Measurements from ENCODE around the gene NABP1.
"Not testable (repeated sequence)": the region's sequence is repeated elsewhere in the genome, so short reads cannot be mapped to it uniquely, and the experiment has no call there.

The NABP1 gene, protein sequence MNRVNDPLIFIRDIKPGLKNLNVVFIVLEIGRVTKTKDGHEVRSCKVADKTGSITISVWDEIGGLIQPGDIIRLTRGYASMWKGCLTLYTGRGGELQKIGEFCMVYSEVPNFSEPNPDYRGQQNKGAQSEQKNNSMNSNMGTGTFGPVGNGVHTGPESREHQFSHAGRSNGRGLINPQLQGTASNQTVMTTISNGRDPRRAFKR

DNA sequence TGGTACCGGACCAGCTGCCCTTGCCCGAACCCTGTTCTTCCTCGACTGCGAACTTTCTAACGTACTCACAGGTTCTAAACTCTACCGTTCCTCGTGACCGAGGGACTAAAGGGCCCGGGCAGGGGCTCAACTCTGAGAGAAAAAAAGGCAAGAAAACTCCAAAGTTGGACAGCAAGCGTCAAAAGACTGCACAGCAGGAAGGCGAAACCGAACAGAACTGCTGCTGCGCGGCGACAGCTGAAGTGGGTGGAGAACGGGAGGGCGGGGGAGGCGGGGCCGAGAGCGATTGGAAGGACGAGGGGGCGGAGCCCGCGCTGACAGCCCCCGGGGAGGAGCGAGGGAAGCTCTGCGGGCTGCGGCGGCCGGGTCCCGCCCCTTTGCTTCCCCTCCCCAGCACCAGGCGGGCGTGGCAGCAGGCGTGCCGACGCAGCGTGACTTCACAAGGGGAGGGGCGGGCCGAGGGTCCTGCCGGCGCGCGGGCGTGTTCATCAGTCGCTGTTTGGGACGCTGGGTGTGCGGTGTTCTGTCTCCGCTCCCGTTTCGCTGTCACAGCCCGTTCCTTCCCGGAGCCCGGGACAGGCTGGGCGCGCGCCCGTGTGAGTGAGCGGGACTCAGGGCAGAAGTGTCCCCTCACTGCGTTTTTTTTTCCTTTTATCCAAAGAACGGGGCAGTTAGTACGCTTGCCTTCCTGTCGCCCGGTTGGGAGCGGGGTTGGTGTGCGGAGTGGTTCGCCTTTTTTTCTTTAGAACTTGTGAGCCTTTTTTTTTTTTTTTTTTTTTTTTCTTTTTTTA is at the start of gene NABP1:
NABP1 (plus strand) TSS at position 491 of the 791 bp plus-strand sequence. CDS start 479 bp downstream, outside the sequence.
- DNase-seq (ENCODE audit: low spot score) = peak; percentile 99
- FAIRE-seq = peak; percentile 89

DNA sequence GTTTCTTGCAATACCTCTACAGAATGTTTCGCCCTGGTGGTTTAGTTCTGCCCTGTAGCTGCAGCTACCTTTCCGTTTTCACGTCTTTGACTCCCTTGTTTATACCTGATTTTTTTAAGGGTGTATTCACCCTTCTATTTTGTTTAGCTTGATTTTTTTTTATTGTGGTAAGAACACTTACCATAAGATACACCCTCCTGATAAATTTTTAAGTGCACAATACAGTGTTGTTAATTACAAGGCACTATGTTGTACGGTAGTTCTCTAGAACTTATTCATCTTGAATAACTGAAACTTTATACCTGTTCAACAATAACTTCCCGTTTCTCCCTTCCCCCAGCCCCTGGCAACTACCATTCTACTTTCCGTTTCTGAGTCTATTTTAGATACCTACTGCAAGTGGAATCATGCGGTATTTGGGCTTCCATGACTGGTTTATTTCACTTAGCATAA is 48.9 kb upstream of the NABP1 start:
- no peak for FAIRE-seq
- no peak for DNase-seq (ENCODE audit: low spot score)

DNA sequence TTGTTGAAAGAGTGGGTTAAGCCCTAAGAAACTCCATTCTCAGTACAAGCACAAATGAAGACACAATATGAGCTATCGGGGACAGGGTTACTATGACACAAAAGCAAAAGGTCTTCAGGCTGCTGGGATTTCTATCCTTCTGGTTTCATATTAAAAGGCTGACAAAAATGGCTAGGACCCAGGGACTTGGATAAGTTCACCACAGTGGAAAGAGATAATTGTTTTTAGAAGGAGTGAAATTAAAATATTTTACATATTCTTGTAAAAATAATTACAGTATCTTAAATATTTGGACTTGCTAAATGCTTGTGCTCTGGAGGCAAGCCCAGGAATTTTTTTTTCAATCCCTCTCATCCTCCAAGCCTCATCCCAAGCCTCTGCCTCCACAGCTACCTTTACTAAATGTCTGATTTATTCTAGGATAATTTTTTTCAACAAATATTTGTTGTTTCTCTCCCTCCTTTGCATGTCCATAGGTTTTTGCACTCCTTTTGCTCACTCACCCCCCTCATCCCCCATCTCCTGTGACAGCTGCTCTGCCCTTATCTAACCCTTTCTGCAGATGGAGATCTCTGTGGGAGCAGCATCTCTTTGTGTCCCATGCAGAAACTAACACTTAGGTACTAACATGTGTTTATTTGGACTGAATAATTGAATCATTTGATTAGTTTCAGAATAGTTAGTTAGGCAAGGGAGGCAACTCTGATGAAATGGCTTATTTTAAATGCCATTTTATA is 47.8 kb upstream of the NABP1 start:
- DNase-seq (ENCODE audit: low spot score) (no peak), FAIRE-seq (no peak)

DNA sequence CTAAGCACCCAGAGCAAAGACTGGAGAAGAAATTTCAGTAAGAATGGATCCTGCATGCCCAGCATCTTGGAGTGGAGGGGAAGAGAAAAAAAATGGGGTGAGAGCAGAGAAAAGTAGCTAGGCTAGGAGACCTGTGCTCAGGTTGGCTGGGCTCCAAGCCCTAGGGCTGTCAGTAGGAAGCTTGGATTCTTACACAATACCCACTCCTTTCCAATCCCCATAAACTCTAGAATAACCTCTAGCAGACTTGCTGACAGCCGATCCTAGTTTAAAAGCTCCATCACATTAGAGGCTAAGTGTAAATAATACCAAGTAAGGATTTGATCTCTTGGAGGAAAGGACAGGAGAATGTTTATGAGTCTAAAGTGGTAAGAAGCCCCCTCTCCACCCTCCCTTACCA is 46.2 kb upstream of the NABP1 start:
- FAIRE-seq (no peak), DNase-seq (ENCODE audit: low spot score) (no peak)

DNA sequence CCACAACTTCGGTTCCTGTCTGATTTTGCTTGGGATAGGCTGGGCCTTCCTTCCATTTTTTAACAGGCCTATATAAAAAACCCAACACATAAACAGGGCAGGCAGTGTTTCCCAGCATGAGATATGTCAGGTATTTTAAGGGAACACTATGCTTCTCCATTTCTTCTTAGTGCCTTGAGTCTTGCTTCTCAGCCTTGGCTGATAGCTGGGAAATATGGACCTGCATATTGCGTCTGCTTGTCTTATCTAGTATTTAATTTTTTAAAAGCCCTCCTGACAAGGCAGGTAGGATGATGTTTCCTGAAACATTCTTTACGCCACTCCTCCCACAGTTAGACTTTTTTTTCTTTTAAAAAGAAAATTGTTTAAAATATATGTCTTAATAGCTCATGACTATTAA is 45.5 kb upstream of the NABP1 start:
- DNase-seq (ENCODE audit: low spot score) (no peak), FAIRE-seq (no peak)

DNA sequence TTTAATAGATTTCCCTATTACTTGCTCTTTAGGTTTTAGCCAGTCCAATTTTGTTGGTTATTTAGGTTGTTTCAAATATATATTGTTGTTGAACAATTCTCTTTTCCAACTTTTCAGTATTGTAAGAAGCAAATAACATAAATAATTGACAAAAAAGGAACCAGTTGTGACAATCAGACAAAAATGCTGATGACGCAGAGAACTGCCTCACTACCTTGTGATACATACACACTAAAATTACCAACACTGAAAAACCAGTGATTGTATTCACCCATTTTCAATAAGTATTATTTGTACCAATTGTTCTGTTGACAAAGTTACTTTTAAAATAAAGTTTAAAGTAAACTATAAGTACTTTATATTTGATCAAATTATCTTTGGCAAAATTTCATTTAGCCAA is 43.1 kb upstream of the NABP1 start:
- FAIRE-seq = no peak
- DNase-seq (ENCODE audit: low spot score) = no peak

DNA sequence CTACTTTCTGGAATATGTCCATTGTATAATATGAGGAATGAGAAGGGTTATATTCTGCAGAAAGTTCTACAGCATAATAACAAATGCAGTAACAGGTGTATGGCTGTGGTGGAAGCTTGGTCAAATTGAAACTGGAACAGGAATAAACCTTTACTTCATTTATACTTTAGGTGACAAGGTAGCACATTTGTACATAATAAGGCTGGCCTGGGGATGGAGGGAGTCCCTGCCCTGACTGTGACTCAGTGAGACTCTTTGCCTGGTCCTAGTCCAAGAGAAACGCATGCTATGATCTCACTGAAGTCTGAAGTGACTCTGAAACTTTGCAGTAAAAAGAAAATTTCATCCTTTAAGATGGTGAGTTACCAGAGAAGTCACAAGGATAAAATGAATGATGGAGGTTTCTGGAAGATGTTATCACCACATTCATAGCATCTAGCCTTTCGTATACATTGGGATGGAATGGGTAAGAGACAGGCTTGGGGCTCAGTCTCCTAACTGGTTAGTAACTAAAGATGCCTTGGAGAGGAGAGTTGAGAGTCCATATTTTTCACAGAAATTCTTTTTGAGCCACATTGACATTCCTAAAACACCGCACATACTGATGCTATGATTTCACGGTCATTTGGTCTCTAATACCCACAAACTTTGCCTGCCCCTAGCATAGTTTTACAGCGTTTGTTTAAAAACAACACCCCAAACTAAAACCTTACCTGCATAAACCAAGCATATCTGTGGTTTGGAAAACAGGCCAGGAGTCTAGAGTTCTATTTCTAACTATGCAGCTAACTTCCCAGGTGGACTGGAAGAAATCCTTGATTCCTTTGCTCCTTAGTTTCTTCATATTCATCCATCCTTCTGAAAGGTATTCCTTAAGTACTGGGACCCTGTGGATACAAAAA is 42.4 kb upstream of the NABP1 start:
- DNase-seq (ENCODE audit: low spot score) (peak; percentile 64), FAIRE-seq (no peak)

DNA sequence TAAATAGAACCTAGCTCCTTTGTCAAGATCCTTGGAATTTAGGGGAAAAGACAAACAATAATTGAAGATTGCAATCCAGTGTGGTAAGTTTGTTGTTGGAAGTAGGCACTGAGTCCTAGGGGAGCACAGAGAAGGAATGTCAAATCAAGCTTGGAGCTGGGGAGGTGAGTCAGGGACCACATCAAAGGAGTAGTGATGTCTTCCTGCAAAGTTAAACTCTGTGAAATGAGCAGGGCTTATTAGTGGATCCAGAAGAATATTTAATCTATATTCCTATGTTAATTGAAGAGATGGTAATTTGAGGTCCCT is 41.7 kb upstream of the NABP1 start:
- FAIRE-seq (no peak), DNase-seq (ENCODE audit: low spot score) (peak; percentile 63)

DNA sequence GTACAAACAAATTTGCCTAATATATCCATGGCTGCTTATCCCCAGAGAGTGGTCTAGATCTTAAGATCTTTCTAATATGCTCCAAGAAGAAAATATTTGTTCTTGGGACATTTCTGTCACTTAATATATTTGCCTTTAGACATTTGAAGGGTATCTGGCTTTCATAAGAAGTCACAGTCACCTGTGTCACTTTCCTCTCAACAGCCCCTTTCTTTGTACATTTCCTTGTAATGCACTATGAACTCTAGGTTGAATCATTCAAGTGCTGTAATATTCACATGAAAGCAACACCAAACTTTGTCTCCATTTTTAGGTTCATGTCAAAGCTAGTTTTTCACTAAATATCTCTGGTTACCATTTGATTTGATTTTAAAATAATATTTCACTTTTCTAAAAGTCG is 41.4 kb upstream of the NABP1 start:
- DNase-seq (ENCODE audit: low spot score) (no peak), FAIRE-seq (no peak)

DNA sequence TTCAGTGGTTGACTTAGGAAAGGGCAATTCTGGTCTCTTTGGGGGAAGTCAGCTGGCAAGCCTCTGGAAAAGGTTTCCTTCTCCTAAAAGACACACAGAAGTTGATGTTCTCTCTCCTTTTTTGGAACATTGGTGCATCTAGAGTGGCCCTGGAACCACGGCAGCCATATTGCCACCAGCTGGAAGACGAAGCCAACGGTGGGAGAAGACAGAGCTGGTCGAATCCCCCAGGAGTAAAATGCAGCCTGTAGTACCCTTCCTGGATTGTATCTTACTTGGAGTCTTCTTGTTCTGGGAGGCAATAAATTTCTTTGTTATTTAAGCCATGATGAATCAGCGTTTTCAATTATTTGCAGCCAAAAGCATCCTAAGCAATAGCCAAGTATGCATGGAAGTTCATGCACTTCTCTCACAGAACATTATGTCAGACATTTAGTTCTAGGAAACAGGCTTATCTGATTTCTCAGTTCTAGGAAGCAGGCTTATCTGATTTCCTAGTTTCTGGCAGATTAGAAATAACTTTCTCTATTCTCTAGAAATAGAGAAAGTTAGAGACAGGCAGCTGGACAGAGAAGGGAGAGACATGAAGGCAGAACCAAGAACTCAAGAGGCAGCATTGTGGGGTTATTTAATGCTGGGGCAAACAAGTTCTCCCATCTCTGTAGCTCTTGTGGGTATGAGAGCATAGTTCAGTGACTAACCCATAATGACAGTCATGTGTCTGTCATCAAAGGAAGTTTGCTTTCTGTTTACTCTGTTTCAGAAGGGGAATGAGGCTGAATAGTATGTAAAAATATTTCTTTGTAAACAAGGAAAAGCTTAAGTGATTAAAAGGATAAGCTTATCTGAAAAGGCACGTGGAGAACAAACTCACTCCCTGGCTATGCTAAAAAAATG is 40.5 kb upstream of the NABP1 start:
- FAIRE-seq (no peak), DNase-seq (ENCODE audit: low spot score) (no peak)

DNA sequence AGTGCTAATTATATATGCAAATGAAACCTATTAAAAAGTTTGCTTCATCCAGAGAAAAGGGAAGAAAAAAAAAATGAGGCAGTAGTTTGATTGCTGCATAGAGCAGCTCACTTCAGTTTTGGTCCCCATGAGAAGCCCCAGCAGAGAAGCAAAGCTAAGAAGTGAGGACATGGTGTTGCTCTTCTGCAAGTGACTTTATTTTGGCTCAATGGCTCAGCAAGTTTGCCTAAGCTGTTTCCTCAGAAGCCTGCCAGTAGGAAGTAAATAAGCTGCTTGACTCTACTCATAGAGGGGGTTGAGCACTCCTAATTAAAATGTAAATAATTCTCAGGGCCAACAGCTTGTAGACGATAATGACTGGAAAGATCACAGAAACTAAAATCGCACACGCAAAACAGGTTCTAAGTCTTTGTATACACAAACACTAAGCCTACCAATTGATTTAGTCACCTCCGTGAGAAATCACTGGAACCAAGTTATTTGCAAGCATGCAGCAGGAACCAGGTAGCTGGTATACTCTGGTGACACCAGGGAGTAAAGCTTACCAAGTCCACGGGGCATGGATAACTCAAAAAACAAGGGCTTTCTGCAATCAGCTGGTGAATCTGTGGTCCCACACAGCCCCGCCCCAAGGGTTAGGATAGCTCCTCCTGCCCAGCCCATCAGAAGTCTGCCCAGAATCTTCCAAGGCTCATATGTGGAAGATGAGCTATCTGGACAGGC is 39.7 kb upstream of the NABP1 start:
- FAIRE-seq (no peak), DNase-seq (ENCODE audit: low spot score) (no peak)

DNA sequence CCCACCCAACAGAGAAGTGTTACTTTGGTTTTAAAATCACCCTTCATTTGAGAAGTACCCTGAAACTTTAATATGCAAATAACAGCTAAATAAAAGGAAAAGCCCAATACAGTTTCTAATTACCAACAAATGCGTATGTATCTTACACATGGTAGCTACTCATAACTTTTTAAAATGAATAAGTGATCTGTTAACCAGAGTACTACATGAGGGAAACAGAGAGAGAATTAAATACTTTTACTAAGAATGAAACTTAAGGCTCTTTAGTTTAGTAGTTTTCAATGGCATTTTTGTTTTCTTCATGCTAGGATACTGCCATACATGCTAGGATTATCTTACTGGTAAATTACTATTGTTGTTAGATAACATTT is 39.1 kb upstream of the NABP1 start:
- DNase-seq (ENCODE audit: low spot score) = no peak
- FAIRE-seq = no peak

DNA sequence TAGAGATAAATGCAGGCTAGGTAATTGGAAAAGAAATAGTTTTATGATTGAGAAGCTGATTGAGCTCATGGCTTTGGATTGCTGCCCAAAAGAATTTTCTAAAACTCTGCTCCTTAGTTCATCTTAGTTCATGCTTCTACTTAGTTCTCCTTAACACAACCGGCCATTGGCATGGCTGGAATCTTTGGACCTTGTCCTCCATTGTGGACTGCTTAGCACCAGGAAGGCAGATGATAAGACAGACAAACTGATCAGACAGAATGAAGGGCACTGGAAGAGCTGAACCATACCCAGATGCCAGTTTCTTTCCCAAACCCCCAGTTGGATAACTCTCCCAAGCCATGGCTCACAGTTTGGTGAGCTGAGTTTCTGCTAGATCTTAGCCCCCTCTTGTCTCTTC is 36.3 kb upstream of the NABP1 start:
- FAIRE-seq = no peak

DNA sequence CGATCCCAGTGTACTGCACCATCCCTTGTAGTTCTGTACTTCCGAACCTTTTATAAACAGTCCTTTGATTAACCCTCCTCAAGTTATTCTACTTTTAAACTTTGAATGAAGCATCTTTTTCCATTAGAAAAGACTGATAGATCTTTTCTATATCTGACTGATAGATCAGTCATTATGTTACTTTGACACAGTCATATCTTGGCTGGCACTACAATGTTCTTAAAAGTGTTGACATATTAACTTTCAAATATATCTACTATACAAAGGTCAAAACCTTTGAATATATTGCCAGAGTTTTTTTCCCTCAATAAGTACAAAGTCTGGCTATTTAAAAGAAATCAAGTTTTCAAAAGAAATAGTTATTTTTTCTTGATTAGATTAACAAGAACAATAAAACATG is 35.4 kb upstream of the NABP1 start:
- DNase-seq (ENCODE audit: low spot score) (no peak), FAIRE-seq (no peak)

More for the DNA sequence above, 36.3 kb upstream of the NABP1 start:
- no peak for DNase-seq (ENCODE audit: low spot score)

DNA sequence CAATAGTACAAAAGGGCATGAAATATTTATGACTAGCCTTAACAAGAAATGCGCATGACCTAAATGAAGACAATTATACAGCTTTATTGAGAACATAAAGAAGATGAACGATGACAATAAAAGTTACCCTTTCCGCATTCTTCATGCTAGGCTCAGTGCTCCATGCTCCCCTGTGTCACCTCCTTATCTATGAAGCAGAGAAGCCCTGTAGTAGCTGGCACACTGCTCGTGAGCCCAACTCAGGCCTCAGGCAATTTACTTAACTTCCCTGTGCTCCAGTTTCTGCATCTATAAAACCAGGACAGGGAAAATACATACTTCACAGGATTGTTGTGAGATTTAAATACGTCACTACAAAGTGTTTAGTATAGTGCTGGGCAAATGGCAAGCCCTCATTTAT is 34.5 kb upstream of the NABP1 start:
- no peak for FAIRE-seq
- DNase-seq (ENCODE audit: low spot score) = no peak

DNA sequence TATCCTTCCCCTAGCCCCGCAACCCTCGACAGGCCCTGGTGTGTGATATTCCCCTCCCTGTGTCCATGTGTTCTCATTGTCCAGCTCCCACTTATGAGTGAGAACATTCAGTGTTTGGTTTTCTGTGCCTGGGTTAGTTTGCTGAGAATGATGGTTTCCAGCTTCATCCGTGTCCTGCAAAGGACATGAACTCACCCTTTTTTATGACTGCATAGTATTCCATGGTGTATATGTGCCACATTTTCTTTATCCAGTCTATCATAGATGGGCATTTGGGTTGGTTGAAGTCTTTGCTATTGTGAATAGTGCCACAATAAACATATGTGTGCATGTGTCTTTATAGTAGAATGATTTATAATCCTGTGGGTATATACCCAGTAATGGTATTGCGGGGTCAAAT is 33.3 kb upstream of the NABP1 start:
- FAIRE-seq; DNase-seq (ENCODE audit: low spot score): not testable (repeated sequence)

DNA sequence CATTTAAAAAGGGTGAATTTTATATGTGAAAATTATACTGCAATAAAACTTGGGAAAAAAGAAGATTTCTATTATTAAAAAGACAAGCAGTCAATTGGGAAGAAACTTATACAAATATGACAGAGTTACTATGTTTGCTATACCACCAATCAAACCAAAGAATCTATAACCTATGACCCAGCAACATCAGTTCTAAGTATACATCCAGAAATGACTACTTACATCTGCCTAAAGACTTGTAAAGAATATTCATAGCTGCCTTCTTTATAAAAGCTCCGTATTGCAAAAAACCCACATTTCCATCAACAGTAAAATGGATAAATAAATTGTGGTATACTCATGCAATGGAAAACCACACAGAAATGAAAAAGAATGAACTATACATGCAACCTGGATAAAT is 32.9 kb upstream of the NABP1 start:
- no peak for FAIRE-seq
- no peak for DNase-seq (ENCODE audit: low spot score)

DNA sequence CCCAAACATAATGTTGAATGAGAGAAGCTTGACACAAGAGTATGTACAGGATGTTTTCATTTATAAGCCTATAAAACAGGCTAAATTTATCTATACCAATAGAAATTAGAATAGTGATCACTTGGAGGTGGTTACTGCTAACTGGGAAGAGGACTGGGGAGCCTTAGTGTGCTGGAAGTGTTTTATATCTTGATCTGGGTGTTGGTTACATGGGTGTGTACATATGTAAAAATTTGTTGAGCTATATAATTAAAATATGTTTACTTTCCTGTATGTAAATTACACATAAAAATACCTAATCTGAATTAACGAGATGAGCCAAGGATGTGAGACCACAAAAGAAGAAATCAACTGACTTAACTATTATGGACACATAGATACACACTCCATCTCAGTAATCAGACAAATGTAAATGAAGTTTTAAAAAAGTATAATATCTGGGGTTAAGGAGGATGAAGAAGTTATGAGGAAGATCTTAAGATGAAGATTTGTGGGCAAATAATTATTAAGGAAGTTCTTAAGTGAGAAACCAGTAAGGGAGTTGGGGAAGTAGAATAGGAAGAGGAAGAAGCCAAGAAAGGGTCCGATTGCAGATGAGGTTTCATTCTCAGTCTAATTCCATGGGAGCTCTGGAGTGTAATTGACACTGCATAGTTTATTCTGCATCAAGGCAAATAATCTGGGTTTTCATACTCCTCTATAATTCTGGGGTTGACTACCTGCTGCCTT is 32.3 kb upstream of the NABP1 start:
- FAIRE-seq = no peak

More for the DNA sequence above, 32.3 kb upstream of the NABP1 start:
- DNase-seq (ENCODE audit: low spot score) = no peak

Measured in urothelium cell line (cell line).